GM18526 (cell line): Measurements from ENCODE around the gene NFU1.

ENCODE experiments used
- POLR2A ChIP-seq: IDR thresholded peaks from 3 replicates; pipeline ENCODE4 v1.6.1; 2011; ENCODE audit not compliant: insufficient read length; ENCODE audit errors: extremely low read depth

Gene NFU1

DNA sequence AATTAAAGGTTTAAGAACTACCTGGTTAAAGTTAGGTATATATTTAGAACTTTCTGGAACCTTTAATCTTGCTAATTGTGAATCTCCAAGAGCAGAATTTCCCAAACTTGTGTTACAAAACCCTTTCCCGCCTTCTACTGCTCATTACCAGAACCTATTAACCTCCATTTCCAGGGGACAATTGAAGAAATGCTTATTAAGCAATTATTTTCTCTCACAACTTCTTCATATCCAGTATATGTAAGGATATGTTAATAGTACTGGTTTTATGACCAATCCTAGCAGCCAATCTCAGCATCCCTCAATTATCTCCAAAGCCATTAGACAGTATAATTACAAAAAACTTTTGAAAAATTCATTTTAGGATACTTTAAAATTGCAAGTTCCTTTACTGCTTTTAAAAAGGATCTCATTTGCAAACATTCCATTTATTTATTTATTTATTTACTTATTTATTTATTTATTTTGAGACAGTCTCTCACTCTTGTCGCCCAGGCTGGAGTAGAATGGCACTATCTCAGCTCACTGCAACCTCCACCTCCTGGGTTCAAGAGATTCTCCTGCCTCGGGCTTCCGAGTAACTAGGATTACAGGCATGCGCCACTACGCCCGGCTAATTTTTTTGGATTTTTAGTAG is 53.9 kb downstream of the NFU1 start:
- no peak for TF ChIP-seq POLR2A

DNA sequence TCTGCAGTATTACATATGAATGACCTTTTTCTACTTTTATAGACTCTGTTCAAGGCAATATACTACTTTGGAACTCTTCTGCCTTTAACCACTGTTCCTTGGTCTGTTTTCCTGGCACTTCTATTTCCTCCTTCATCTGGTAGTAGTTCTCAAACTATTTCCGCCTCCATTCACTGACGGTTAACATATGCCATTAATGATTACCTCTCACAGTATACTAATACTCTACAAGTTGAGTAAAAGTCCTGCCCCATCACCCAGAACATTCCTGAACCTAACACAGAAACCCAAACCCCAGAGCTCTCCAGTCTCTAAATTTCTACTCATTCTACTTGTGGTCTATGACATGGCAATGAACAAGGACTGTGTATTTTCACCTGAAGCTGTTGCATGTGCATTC is 54.7 kb downstream of the NFU1 start:
- no peak for TF ChIP-seq POLR2A

GRCh38 chr2:69381337-69381737 is 55.9 kb downstream of the NFU1 start:
- TF ChIP-seq POLR2A: no peak

DNA sequence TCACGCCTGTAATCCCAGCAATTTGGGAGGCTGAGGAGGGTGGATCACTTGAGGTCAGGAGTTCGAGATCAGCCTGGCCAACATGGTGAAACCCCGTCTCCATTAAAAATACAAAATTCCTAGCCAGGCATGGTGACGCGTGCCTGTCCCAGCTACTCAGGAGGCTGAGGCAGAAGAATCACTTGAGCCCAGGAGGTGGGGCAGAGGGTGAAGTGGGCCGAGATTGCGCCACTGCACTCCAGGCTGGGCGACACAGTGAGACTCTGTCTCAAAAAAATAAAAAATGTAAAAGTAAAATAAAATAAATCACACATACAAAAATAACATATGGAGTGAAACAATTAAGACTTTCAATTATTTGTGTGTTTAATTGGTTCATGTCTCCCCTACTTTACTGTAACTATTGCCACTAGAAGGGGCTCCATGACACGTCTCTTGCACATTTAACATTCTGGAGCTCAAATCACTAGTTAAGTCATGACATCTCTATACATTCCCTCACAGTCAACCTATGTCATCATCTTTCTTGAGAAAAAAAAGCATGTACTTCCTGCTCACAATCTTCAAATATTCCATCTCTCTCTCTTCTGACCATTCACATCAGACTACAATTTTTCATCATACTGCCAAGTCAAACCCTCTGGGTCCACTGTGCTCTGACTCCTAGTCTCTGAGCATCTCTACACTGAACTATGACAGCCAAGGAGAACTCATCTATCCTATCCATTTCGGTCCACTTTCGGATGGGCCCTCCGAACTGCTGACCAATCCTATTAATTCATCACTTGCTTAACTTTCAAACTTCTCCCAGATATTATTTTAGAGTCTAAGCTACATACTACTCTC is 56.9 kb downstream of the NFU1 start:
- no peak for TF ChIP-seq POLR2A

- TF ChIP-seq POLR2A: no peak
These were observed 60.8 kb downstream of the NFU1 start for GRCh38 chr2:69376403-69376802.

DNA sequence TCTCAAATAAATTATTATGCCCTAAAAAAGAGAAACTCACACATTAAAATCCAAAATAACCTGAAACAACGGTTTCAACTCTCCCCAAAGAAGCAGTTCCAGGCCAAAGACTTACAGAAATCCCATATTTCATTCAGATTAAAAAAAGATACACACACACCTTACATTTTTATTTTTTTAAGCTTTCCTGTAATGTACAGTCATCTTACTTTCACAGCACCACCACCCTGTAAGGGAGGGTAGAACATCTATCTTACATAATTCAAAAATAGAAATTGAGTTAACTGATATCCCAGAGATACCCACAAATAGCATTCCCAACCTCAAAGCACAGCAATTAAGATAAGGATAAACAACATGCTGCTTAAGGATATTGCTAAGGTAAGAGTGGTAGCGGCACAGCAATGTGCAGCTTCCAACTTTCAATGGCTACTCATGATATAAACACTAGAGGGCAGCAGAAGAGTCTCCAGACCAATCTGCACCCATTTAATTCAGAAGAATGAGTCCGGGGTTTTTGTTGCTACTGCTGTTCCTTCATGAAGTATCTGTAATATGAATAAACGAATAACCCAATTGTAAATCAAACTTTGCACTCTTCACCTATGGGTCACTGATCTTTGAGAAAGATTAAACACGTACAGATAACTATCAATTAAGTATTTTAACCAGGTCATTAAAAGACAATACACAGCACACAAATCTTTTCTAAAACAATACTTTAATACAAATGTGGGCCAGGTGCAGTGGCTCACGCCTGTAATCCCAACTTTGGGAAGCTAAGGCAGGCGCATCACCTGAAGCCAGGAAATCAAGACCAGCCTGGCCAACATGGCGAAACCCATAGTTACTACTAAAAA is 61.5 kb downstream of the NFU1 start:
- TF ChIP-seq POLR2A: no peak

DNA sequence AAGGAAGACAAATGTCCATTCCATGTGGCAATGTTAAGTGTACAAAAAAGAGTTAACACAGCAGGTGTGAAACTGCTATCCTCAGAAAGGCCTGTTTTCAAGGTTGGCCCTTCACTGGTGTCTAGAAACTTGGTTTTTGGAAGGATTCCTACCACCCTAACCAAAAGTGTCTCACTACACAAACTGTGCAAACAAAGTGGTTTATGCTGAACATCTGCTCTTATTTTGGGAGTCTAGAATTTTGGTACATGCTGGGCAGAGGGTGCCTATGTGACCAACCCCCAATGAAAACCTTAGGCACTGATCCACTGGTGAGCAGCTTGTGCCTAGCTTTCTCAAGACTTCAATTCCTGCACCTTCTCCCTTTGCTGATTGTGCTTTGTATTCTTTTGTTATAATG is 64.5 kb downstream of the NFU1 start:
- no peak for TF ChIP-seq POLR2A

GRCh38 chr2:69369802-69370201 is 67.4 kb downstream of the NFU1 start:
- TF ChIP-seq POLR2A: no peak

- no peak for TF ChIP-seq POLR2A
These were observed 68.6 kb downstream of the NFU1 start for GRCh38 chr2:69368588-69368987.

- no peak for TF ChIP-seq POLR2A
These were observed 77.9 kb downstream of the NFU1 start for GRCh38 chr2:69359371-69359770.

GRCh38 chr2:69358914-69359313 is 78.3 kb downstream of the NFU1 start:
- no peak for TF ChIP-seq POLR2A

GRCh38 chr2:69356471-69356870 is 80.8 kb downstream of the NFU1 start:
- TF ChIP-seq POLR2A: no peak

- TF ChIP-seq POLR2A: no peak
These were observed 83.9 kb downstream of the NFU1 start for GRCh38 chr2:69353360-69353759.

DNA sequence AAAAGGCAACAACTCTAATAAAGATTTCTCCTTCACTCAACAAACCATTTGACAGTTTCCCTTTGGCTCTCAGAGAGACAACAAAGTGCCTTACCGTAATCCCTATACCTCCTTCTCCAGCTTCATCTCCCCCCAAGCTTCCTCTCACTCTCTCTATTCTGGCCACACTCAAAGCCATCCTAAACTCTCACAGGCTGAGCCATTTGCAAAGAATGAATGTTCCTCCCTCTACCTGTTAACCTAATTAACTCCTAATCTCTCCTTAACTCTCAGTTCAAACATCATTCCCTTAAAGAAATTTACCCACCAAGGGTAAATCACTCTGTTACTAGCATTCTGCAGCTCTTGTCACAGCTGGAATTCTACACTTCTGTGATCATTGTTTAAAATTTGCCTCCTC is 88.5 kb downstream of the NFU1 start:
- TF ChIP-seq POLR2A: no peak
